HG02642 (cell line): ENCODE measurements around the gene C8G.

Experiments
- ATAC-seq: cut with Tn5 transposase; IDR thresholded peaks from one replicate; pipeline ENCODE4 v1.9.1; 2021; ENCODE audit warnings: mild to moderate bottlenecking; ENCODE audit not compliant: unreplicated experiment, poor library complexity

C8G gene

GRCh38 chr9:136964171-136964689 is 19.2 kb downstream of the C8G start:
- ATAC-seq, result no peak

DNA sequence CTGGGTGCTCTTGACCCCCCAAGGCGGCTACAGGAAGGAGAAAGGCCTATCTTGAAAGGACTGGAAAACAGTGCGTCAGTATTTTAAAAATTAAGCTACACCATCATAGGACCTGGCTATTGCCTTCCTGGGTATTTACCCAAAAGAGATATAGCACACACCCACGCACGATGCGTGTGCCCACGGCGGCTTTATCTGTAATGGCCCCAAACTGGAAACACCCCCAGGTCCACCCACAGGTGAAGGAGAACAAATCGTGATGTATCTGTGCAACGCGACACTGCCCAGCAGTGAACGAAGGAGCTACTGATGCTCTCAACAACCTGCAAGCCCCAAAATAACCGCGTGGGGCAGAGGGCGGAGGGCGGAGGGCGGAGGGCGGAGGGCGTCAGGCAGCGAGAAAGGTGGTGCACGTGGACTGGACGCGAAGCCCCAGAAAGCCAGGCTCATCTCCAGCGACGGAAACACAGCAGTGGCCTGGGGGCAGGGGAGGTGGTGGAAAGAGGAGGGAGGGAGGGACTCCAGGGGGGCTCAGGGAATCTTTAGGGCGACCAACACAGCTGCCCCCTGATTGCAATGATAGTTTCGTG is 19.9 kb downstream of the C8G start:
- ATAC-seq, result no peak

DNA sequence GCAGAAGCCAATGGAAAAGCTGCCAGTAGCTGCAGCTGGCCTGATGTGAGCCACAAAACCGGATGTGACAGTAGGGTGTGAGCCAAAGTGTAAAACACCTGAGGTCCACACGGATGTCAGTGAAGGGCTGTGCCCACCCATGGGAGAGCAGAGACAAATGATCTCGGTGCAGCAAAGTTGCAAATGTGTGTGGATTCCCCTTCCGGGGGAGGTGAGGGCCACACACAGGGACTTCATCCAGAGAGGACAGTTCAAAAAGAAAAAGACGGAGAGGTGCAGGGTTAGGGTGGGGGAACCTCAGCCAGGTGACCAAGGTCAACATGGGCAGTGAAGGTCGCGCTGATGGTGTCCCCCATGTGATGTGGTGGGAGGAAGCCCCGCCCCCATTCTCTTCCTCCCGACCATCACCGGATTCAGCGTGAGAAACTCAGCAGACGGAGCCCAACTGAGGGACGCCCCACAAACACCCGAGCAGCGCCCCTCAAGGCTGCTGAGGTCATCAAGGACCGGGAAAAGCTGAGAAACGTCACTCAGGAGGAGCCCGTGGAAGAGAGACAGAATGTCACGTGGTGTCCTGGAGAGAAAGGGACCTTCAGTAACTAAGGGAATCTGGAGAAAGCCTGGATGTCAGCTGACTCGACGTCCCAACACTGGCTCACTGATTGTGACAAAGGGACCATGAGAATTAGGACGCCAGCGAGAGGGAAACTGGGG is 20.9 kb downstream of the C8G start:
- ATAC-seq, result no peak

- no peak for ATAC-seq
Measured at GRCh38 chr9:136968333-136969127, 23.5 kb downstream of the C8G start.

- ATAC-seq, result no peak
Measured at GRCh38 chr9:136969150-136969549, 24.1 kb downstream of the C8G start.

DNA sequence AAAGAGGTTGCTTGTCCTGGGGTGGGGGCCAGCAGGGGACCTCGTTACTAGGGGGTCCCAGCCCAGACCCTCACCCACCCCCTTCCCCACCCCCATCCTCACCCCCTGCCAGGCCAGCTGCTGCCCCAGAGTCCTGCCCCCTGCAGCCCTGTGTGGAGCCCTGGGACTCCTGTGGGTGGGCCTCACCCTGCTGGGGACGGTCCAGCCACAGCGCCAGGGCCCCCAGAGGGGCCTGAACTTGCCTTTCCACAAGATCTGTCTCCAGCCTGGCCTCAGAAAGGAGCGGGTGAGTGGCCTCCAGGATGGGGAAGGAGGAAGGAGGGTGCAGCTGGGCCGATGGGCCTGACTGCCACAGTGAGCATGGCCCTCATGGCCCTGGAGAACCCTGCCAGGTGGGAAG is 24.7 kb downstream of the C8G start:
- ATAC-seq, result no peak

GRCh38 chr9:136970361-136970760 is 25.3 kb downstream of the C8G start:
- ATAC-seq, result no peak

GRCh38 chr9:136971746-136972145 is 26.7 kb downstream of the C8G start:
- ATAC-seq, result no peak

DNA sequence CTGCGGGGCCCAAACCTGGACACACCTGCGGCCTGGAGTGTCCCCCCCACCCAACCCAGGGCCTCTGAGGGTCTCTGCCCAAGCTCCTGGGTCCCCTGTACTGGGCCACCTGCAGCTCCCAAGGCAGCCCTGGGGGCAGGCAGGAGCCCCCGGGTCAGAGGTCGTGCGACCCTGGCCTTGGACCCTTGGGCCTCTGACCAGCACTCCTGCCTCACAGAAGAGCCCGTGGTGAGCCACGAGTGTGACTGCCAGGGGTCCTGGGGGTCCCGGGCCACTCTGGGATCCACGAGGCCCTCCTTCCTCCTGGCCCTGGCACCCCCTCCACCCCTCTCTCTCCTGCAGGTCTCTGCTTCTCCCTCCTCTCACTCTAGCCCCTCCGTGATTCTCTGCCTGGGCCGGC is 27.3 kb downstream of the C8G start:
- no peak for ATAC-seq

GRCh38 chr9:136972743-136973142 is 27.7 kb downstream of the C8G start:
- no peak for ATAC-seq

GRCh38 chr9:136973618-136974617 is 28.9 kb downstream of the C8G start:
- ATAC-seq, result no peak

DNA sequence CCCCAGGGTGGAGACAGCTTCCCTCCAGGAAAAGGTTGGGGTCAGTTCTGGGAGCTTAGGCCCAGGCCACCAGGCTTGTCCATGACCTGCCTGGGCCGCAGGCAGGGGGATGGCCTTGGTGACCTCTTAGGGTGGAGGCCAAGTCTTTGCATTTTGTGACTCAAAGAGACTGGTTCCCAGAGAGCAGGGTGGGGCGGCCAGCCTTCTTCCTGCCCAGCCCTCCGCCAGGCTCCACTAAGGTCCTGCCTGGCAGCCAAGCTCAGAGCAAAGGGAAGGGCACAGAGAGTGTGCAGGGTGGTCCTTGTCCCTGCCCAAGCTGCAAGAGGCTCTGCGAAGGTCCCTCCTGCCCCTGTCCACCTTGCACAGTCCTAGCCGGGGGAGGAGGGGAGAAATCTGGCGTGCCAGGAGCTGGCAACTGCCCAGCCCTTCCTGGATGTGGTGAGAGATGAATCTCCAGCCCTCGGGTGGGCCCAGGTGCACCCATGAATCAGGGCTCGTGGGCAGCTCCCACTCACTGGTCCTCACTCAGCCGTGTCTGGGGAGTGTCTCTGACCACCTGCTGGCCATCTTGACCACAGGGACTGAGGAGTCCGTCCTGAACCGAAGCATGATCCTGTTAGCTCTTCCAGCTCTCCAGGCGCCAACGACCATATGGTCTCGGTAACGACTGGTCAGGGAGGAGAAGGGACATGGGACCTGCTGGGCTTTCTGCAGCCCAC is 29.9 kb downstream of the C8G start:
- ATAC-seq, result no peak

GRCh38 chr9:136975644-136976043 is 30.6 kb downstream of the C8G start:
- ATAC-seq, result no peak

- ATAC-seq, result no peak
Measured at GRCh38 chr9:136977223-136977622, 32.2 kb downstream of the C8G start, which contains the start of gene PTGDS. Gene PTGDS, plus strand, starts transcription at chr9:136977504. Its CDS starts 75 bp downstream, at chr9:136977579.

- no peak for ATAC-seq
Measured at GRCh38 chr9:136977649-136978072, 32.6 kb downstream of the C8G start.

- ATAC-seq, result no peak
Measured at GRCh38 chr9:136978073-136978864, 33.2 kb downstream of the C8G start.

- no peak for ATAC-seq
Measured at GRCh38 chr9:136978865-136979544, 34.0 kb downstream of the C8G start.
